K562 (cell line): ENCODE measurements around the gene SIK3. TPM values are rescaled to one million over a fixed set of nuclear protein-coding genes. Genes with fewer than 3 reads are reported as not detected.

ENCODE experiments used
- ATAC-seq: fragments of 200-7000 bp; cut with Tn5 transposase; 3 replicates; pipeline ENCODE4 v1.9.1; 2020; ENCODE audit warnings: moderate library complexity
- BruUV-seq: library from RNA; stranded (reverse); fragments of 400-500 nt; replicated peaks from 2 replicates; lab custom pipeline; 2021; lab: Mats Ljungman, UMichigan
- CTCF ChIA-PET: fragments of 300-600 bp; formaldehyde crosslinking; extraction: SDS; loops from one replicate; lab custom pipeline; 2021; ENCODE audit warnings: low intra/inter-chr PET ratio; lab: Yijun Ruan, JAX
- POLR2A ChIA-PET: fragments of 300-600, 350-650 bp; sonication (Branson Sonifier 250); formaldehyde crosslinking; extraction: SDS; loops from one replicate; lab custom pipeline; 2021; ENCODE audit warnings: antibody characterized with exemption, inconsistent platforms; lab: Yijun Ruan, JAX
- DNase-seq, 4 experiments: peaks; one replicate each; pipeline versions ENCODE4 v3.0.0 to v3.0.0-alpha.2; 2011 to 2018; ENCODE audit warnings: low spot score in 3 of 4, mixed read lengths in 3 of 4; ENCODE audit errors: extremely low read depth in 1 of 4
- FAIRE-seq: peaks from 2 replicates; lab custom pipeline; 2011; peaks lifted over from hg19 to GRCh38; lab: Jason Lieb, UNC
- H2AFZ ChIP-seq: 2 replicates; pipeline ENCODE4 v1.6.0; 2011; ENCODE audit warnings: low read depth, low read length, control low read depth, inconsistent platforms
- H3K27ac ChIP-seq: fragments of 200-600 bp; 3 replicates; pipeline ENCODE4 v1.8.0; 2011; ENCODE audit warnings: low read depth, mild to moderate bottlenecking, control low read depth, inconsistent platforms, low read length, moderate library complexity, mixed read lengths; ENCODE audit errors: extremely low read depth
- H3K27me3 ChIP-seq, 2 experiments: fragments of 300-600 bp in 1 of 2; 2 replicates in 1 of 2; 3 replicates in 1 of 2; pipeline versions ENCODE4 v1.6.0 to v1.8.0; 2011; ENCODE audit warnings: inconsistent platforms in 2 of 2, low read length in 2 of 2, mild to moderate bottlenecking in 1 of 2, mixed read lengths in 1 of 2, moderate library complexity in 1 of 2; ENCODE audit not compliant: control insufficient read depth in 2 of 2, insufficient read depth in 2 of 2
- H3K36me3 ChIP-seq: fragments of 300-600 bp; 3 replicates; pipeline ENCODE4 v1.8.0; 2011; ENCODE audit warnings: mild to moderate bottlenecking, low read length, inconsistent platforms; ENCODE audit not compliant: control insufficient read depth, insufficient read depth
- H3K4me1 ChIP-seq, 2 experiments: fragments of 200-600 bp in 1 of 2; replicated peaks in 1 of 2; 2 replicates in 1 of 2; 3 replicates in 1 of 2; pipeline versions ENCODE4 v1.5.1 to v1.8.0; 2011; ENCODE audit warnings: inconsistent platforms in 2 of 2, low read length in 2 of 2, mild to moderate bottlenecking in 1 of 2, mixed read lengths in 1 of 2, moderate library complexity in 1 of 2; ENCODE audit not compliant: control insufficient read depth in 2 of 2, insufficient read depth in 2 of 2
- H3K4me2 ChIP-seq: 2 replicates; pipeline ENCODE4 v1.6.1; 2011; ENCODE audit warnings: low read length, control low read depth, inconsistent platforms, mixed read lengths; ENCODE audit not compliant: insufficient read depth
- H3K4me3 ChIP-seq: fragments of 200-600 bp; sonication (generic), shearing (Covaris generic); 2 replicates; pipeline ENCODE4 v1.5.1; 2016; ENCODE audit warnings: control low read depth, inconsistent platforms
- H3K79me2 ChIP-seq: fragments of 200-600 bp; 3 replicates; pipeline ENCODE4 v1.8.0; 2011; ENCODE audit warnings: low read length, inconsistent platforms; ENCODE audit not compliant: control insufficient read depth, insufficient read depth
- H3K9ac ChIP-seq, 2 experiments: 2 replicates each; pipeline versions ENCODE4 v1.6.0 to v1.6.1; 2011; ENCODE audit warnings: low read depth in 2 of 2, low read length in 2 of 2, control low read depth in 1 of 2, inconsistent platforms in 1 of 2, mild to moderate bottlenecking in 1 of 2, mixed read lengths in 1 of 2; ENCODE audit not compliant: insufficient read depth in 1 of 2
- H3K9me1 ChIP-seq: one replicate; pipeline ENCODE4 v1.6.0; 2011; ENCODE audit warnings: inconsistent platforms, mild to moderate bottlenecking, low read length, moderate library complexity; ENCODE audit not compliant: control insufficient read depth, insufficient read depth
- H3K9me3 ChIP-seq: replicated peaks from 2 replicates; pipeline ENCODE4 v1.5.1; 2011; ENCODE audit warnings: low read depth, low read length, inconsistent platforms; ENCODE audit not compliant: control insufficient read depth, insufficient read depth
- H4K20me1 ChIP-seq: replicated peaks from 2 replicates; pipeline ENCODE4 v1.6.1; 2011; ENCODE audit warnings: low read length, inconsistent platforms, mixed read lengths; ENCODE audit not compliant: control insufficient read depth, insufficient read depth
- AFF4 ChIP-seq: sonication (generic); formaldehyde crosslinking; IDR thresholded peaks from 2 replicates; pipeline ENCODE4 v1.8.0; 2023; ENCODE audit warnings: mild to moderate bottlenecking, missing genetic modification reagents
- CEBPB ChIP-seq: fragments of 450-650 bp; IDR thresholded peaks from 2 replicates; pipeline ENCODE4 v1.6.1; 2016; ENCODE audit warnings: missing genetic modification characterization, missing compliant biosample characterization
- CEBPG ChIP-seq, 3 experiments: fragments of 200-800 bp in 1 of 3; sonication (Bioruptor generic) in 1 of 3; sonication (generic) in 1 of 3; formaldehyde crosslinking in 1 of 3; IDR thresholded peaks in 2 of 3; conservative IDR thresholded peaks in 1 of 3; 2 replicates each; pipeline versions ENCODE4 v1.6.1 to v1.8.0; 2016 to 2022; ENCODE audit warnings: missing compliant biosample characterization in 2 of 3, missing genetic modification characterization in 2 of 3, mild to moderate bottlenecking in 1 of 3, missing genetic modification reagents in 1 of 3
- DMBX1 ChIP-seq: fragments of 250-450 bp; sonication (Bioruptor Pico); IDR thresholded peaks from 2 replicates; pipeline ENCODE4 v1.8.0; 2022; ENCODE audit warnings: inconsistent platforms, mild to moderate bottlenecking, moderate library complexity, borderline replicate concordance
- KLF1 ChIP-seq: fragments of 450-650 bp; IDR thresholded peaks from 2 replicates; pipeline ENCODE4 v1.6.1; 2016; ENCODE audit warnings: missing genetic modification characterization, missing compliant biosample characterization
- KLF10 ChIP-seq: fragments of 250-450 bp; sonication (Bioruptor Pico); IDR thresholded peaks from 2 replicates; pipeline ENCODE4 v1.6.1; 2021; ENCODE audit warnings: matching md5 sums
- MAFF ChIP-seq: IDR thresholded peaks from 2 replicates; pipeline ENCODE4 v1.6.1; 2012; ENCODE audit warnings: low read length, improper control_type of control experiment
- NRF1 ChIP-seq, 2 experiments: fragments of 450-650 bp; IDR thresholded peaks in 1 of 2; conservative IDR thresholded peaks in 1 of 2; 2 replicates each; pipeline ENCODE4 v1.6.1; 2014; ENCODE audit warnings: mild to moderate bottlenecking in 2 of 2
- POLR2AphosphoS5 ChIP-seq: IDR thresholded peaks from 2 replicates; pipeline ENCODE4 v1.6.1; 2011; ENCODE audit warnings: mild to moderate bottlenecking, low read depth, low read length, moderate library complexity; ENCODE audit not compliant: control insufficient read depth, insufficient read depth
- RBM25 ChIP-seq: fragments of 200-400 bp; formaldehyde crosslinking; IDR thresholded peaks from 2 replicates; pipeline ENCODE4 v1.6.1; 2018; ENCODE audit warnings: low read length, low read depth, moderate library complexity; ENCODE audit not compliant: severe bottlenecking
- SRF ChIP-seq, 2 experiments: fragments of 250-450, 450-650 bp in 1 of 2; sonication (Bioruptor Pico) in 1 of 2; sonication (generic) in 1 of 2; formaldehyde crosslinking; IDR thresholded peaks; 2 replicates each; pipeline versions ENCODE4 v1.5.0 to v1.5.1; 2020 to 2022; ENCODE audit warnings: mild to moderate bottlenecking in 1 of 2, missing genetic modification reagents in 1 of 2
- TAF7 ChIP-seq: fragments of 450-650 bp; IDR thresholded peaks from 2 replicates; pipeline ENCODE4 v1.6.1; 2016; ENCODE audit warnings: missing genetic modification characterization, missing compliant biosample characterization
- ZBED1 ChIP-seq: IDR thresholded peaks from 2 replicates; pipeline ENCODE4 v1.6.1; 2014
- ZBTB9 ChIP-seq: fragments of 450-650 bp; formaldehyde crosslinking; IDR thresholded peaks from 2 replicates; pipeline ENCODE4 v1.4.0; 2020; ENCODE audit warnings: mild to moderate bottlenecking, moderate library complexity
- ZNF121 ChIP-seq: sonication (generic); formaldehyde crosslinking; conservative IDR thresholded peaks from 2 replicates; pipeline ENCODE4 v1.8.0; 2022; ENCODE audit warnings: missing genetic modification reagents
- WGBS: fragments of 100-300 bp; shearing (Covaris generic); methylation state at CpG from one replicate; pipeline ENCODE4 v1.1.6; 2016; ENCODE audit warnings: low coverage, mixed read lengths; ENCODE audit not compliant: insufficient coverage; ENCODE audit errors: missing lambda C conversion rate; 5-methylcytosine and 5-hydroxymethylcytosine counted together
- in situ Hi-C: fragments of 300-500 bp; cut with MboI; formaldehyde crosslinking; loops from 4 replicates; pipeline ENCODE4 v1.15.0; 2018; ENCODE audit warnings: inconsistent platforms, mixed read lengths
- intact Hi-C: fragments of 100-400 bp; cut with micrococcal nuclease; formaldehyde crosslinking; loops from 2 replicates; pipeline ENCODE4 v1.14.2; 2022
- polyA plus RNA-seq, 8 experiments: library from polyadenylated mRNA; depleted of rRNA in 4 of 8; stranded (reverse) in 5 of 8; unstranded in 3 of 8; fragments of >200 nt; fragmentation: Nextera tagmentation in 2 of 8; fragmentation: Illumina TruSeq in 1 of 8; extraction: Ambion mirVana in 2 of 8; extraction: Trizol in 1 of 8; gene quantifications; 2 replicates each; pipeline versions ENCODE4 v1.2.1 to v1.2.3, GENCODE V29; 2011 to 2014; ENCODE audit warnings: inconsistent platforms in 1 of 8, missing spikeins in 1 of 8
- total RNA-seq, 7 experiments: library from RNA; depleted of rRNA in 6 of 7; stranded (reverse); fragments of >200 nt in 6 of 7; fragmentation: Illumina TruSeq in 2 of 7; extraction: Trizol in 2 of 7; gene quantifications; 2 replicates each; pipeline versions ENCODE4 v1.2.1 to v1.2.3, GENCODE V29; 2011 to 2021; ENCODE audit warnings: low replicate concordance in 1 of 7

SIK3 gene
- total and polyA plus RNA-seq, 9 of the 15 experiments (the other 6 are each of a cell fraction or from before 2014, with no cell fraction given), result 1.6 to 21.6 (median 8.0) TPM

DNA sequence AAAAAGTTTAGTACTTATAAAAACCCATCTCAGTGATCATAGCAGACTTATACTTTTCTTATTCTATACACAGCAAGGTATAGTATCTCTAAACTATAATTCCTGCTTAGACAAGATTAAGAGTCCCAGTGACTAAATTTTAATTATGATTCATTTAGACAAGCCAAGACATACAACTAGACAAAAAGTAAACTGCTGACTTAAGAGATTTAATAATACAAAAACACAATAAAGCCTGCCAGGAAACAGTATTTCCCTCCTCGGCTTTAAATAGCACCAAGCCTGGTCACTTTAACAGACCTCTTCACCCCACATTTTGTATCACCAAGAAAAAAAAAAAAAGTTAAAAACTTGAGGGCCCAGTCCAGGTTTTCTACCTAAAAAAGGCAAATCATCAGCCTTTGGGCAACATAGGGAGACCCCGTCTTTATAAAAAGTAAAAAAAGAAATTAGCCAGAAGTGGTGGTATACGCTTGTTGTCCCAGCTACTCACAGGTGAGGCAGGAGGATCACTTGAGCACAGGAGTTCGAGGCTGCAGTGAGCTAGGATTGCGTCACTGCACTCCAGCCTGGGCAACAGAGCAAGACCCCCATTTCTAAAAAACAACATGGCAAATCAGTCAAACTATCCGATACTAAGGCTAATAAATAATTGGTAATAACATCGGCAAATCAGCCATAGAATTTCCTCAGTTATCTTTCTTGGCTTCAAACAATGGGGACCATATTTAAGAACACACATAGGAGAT lies 53.8 kb downstream of the SIK3 start:
- in situ Hi-C loops (no loop called here), intact Hi-C loops (no loop called here)
- Histone ChIP-seq H3K4me1 (peaks cover 0 to 10% of the 10 kb centered on the region in 2 experiments; a peak in 2 of 5 replicates), H4K20me1 (no peaks in the 10 kb centered on the region), H2AFZ (no peak overlapping the region), H3K27me3 (no peaks in the 10 kb centered on the region), H3K4me3 (no peak overlapping the region), H3K36me3 (no peaks in the 10 kb centered on the region), H3K9me1 (no peaks in the 10 kb centered on the region), H3K9ac (no peak overlapping the region), H3K9me3 (no peaks in the 10 kb centered on the region), H3K27ac (no peak overlapping the region), H3K4me2 (no peak overlapping the region), H3K79me2 (peaks cover 35% of the 10 kb centered on the region)
- 87% methylated on average over 7 of the region's 7 CpGs for WGBS
- BruUV-seq, result no TSS peak
- DNase-seq (no peak), FAIRE-seq (no peak), ATAC-seq (no peak)
- ChIA-PET POLR2A (interaction anchor here (1.6 kb wide), 1 partner anchor 28 kb away, joined by 4 read pairs; no protein-coding TSS in a partner anchor), CTCF (no interaction called here)
- no peak for TF ChIP-seq SRF (CRISPR knock-in tag; IDR thresholded peaks at IDR 0.05)
- TF ChIP-seq CEBPG (CRISPR knock-in tag; IDR thresholded peaks at IDR 0.05), result peak; percentile 55
- TF ChIP-seq CEBPG (tag; conservative IDR thresholded peaks at IDR 0.05 in 1 of 2, IDR thresholded peaks at IDR 0.05 in 1 of 2), result no peak
- peak; percentile 86 for TF ChIP-seq CEBPB
- no peak for TF ChIP-seq POLR2AphosphoS5
- TF ChIP-seq ZNF121 (CRISPR knock-in tag), result peak; percentile 94
- TF ChIP-seq ZBED1, result no peak
- TF ChIP-seq KLF10 (CRISPR knock-in tag), result no peak
- no peak for TF ChIP-seq KLF1 (tag)
- no peak for TF ChIP-seq DMBX1 (CRISPR knock-in tag)
- TF ChIP-seq MAFF, result peak; percentile 34
- TF ChIP-seq ZBTB9 (CRISPR knock-in tag), result no peak
- peak; percentile 67 for TF ChIP-seq RBM25
- TF ChIP-seq NRF1 (conservative IDR thresholded peaks at IDR 0.05 in 1 of 2, IDR thresholded peaks at IDR 0.05 in 1 of 2), result no peak
- TF ChIP-seq AFF4 (CRISPR knock-in tag), result no peak
- TF ChIP-seq TAF7 (tag), result no peak
